Cardiac muscle cell (in vitro differentiated cells and primary cell): ENCODE measurements around the gene CDK5RAP2. TPM values are rescaled to one million over a fixed set of nuclear protein-coding genes. Genes with fewer than 3 reads are reported as not detected.
A peak's percentile ranks its signal among the peaks of the same experiment; 100 is the strongest.

ENCODE experiments used
- DNase-seq, 2 donors: peaks; one replicate each; pipeline versions ENCODE4 v3.0.0 to v3.0.0-alpha.2; 2010 to 2017; ENCODE audit warnings: low read depth in 1 of 2, low spot score in 1 of 2
- H3K27ac ChIP-seq: fragments of 200-600 bp; sonication (generic); 2 replicates; pipeline ENCODE4 v1.5.1; 2016
- H3K27me3 ChIP-seq: fragments of 200-600 bp; sonication (generic); 2 replicates; pipeline ENCODE4 v1.6.0; 2016; ENCODE audit warnings: control low read depth
- H3K36me3 ChIP-seq: fragments of 200-600 bp; sonication (generic); 2 replicates; pipeline ENCODE4 v1.5.1; 2016; ENCODE audit warnings: control low read depth
- H3K4me1 ChIP-seq: fragments of 200-600 bp; sonication (generic); 2 replicates; pipeline ENCODE4 v1.8.1; 2017; ENCODE audit warnings: low read depth, mild to moderate bottlenecking, mixed run types
- H3K4me3 ChIP-seq: fragments of 200-600 bp; sonication (generic); 2 replicates; pipeline ENCODE4 v1.5.1; 2016; ENCODE audit warnings: mild to moderate bottlenecking
- H3K9me3 ChIP-seq: fragments of 200-600 bp; sonication (generic); 2 replicates; pipeline ENCODE4 v1.5.1; 2017; ENCODE audit warnings: low read depth, mild to moderate bottlenecking, control low read depth
- CTCF ChIP-seq: IDR thresholded peaks from 2 replicates; pipeline ENCODE4 v1.5.1; 2012; ENCODE audit warnings: low read depth, mild to moderate bottlenecking, low read length
- polyA plus RNA-seq: library from polyadenylated mRNA; unstranded; fragments of >200 nt; fragmentation: Nextera tagmentation; extraction: Ambion mirVana; gene quantifications from 2 replicates; pipeline ENCODE4 v1.2.1, GENCODE V29; 2016
- total RNA-seq: library from RNA; depleted of rRNA; stranded (reverse); fragments of >200 nt; gene quantifications from 2 replicates; pipeline ENCODE4 v1.2.3, GENCODE V29; 2016

Gene CDK5RAP2
- total and polyA plus RNA-seq, 2 experiments from 2014 or later = 33.5 to 60.4 TPM

GRCh38 chr9:120528829-120529228 is 51.1 kb downstream of the CDK5RAP2 start:
- DNase-seq = no peak

GRCh38 chr9:120528327-120528726 is 51.6 kb downstream of the CDK5RAP2 start:
- no peak for TF ChIP-seq CTCF
- peaks cover 15% of the 10 kb centered on the region for H3K36me3 ChIP-seq
- H3K4me1 ChIP-seq = peaks cover 17% of the 10 kb centered on the region
- H3K9me3 ChIP-seq = no peaks in the 10 kb centered on the region
- no peaks in the 10 kb centered on the region for H3K27me3 ChIP-seq
- DNase-seq = no peak
- no peak overlapping the region for H3K4me3 ChIP-seq
- no peak overlapping the region for H3K27ac ChIP-seq

More at GRCh38 chr9:120528829-120529228, 51.1 kb downstream of the CDK5RAP2 start:
- Histone ChIP-seq H3K36me3 (peaks cover 11% of the 10 kb centered on the region), H3K4me3 (no peak overlapping the region), H3K9me3 (no peaks in the 10 kb centered on the region), H3K4me1 (peaks cover 17% of the 10 kb centered on the region), H3K27me3 (no peaks in the 10 kb centered on the region), H3K27ac (no peak overlapping the region)
- no peak for TF ChIP-seq CTCF

GRCh38 chr9:120526534-120526933 is 53.4 kb downstream of the CDK5RAP2 start:
- DNase-seq = no peak
- Histone ChIP-seq H3K36me3 (peaks cover 15% of the 10 kb centered on the region), H3K4me1 (peaks cover 17% of the 10 kb centered on the region), H3K27me3 (no peaks in the 10 kb centered on the region), H3K4me3 (no peak overlapping the region), H3K27ac (peak overlapping the region; percentile 3), H3K9me3 (no peaks in the 10 kb centered on the region)
- TF ChIP-seq CTCF = no peak

GRCh38 chr9:120524863-120525262 is 55.1 kb downstream of the CDK5RAP2 start:
- H3K4me3 ChIP-seq = no peak overlapping the region
- peaks cover 15% of the 10 kb centered on the region for H3K36me3 ChIP-seq
- H3K4me1 ChIP-seq = peaks cover 17% of the 10 kb centered on the region
- no peak for DNase-seq
- H3K27ac ChIP-seq = no peak overlapping the region
- no peaks in the 10 kb centered on the region for H3K9me3 ChIP-seq
- TF ChIP-seq CTCF = no peak
- no peaks in the 10 kb centered on the region for H3K27me3 ChIP-seq

GRCh38 chr9:120524038-120524437 is 55.9 kb downstream of the CDK5RAP2 start:
- no peak overlapping the region for H3K27ac ChIP-seq
- peaks cover 15% of the 10 kb centered on the region for H3K36me3 ChIP-seq
- no peak for TF ChIP-seq CTCF
- H3K9me3 ChIP-seq = no peaks in the 10 kb centered on the region
- DNase-seq = no peak
- no peak overlapping the region for H3K4me3 ChIP-seq
- peaks cover 17% of the 10 kb centered on the region for H3K4me1 ChIP-seq
- H3K27me3 ChIP-seq = no peaks in the 10 kb centered on the region

GRCh38 chr9:120522558-120522957 is 57.4 kb downstream of the CDK5RAP2 start:
- DNase-seq = no peak
- Histone ChIP-seq H3K4me1 (peaks cover 14% of the 10 kb centered on the region), H3K27me3 (no peaks in the 10 kb centered on the region), H3K9me3 (no peaks in the 10 kb centered on the region), H3K36me3 (peaks cover 15% of the 10 kb centered on the region), H3K4me3 (no peak overlapping the region), H3K27ac (no peak overlapping the region)
- TF ChIP-seq CTCF = no peak
